NCI-H1436 (cell line): ENCODE measurements around the gene TMED6.
"Not testable (repeated sequence)": the region's sequence is repeated elsewhere in the genome, so short reads cannot be mapped to it uniquely, and the experiment has no call there.

Experiments used
- DNase-seq: peaks from one replicate; lab custom pipeline; 2025; lab: John Stamatoyannopoulos, UW

The TMED6 gene

DNA sequence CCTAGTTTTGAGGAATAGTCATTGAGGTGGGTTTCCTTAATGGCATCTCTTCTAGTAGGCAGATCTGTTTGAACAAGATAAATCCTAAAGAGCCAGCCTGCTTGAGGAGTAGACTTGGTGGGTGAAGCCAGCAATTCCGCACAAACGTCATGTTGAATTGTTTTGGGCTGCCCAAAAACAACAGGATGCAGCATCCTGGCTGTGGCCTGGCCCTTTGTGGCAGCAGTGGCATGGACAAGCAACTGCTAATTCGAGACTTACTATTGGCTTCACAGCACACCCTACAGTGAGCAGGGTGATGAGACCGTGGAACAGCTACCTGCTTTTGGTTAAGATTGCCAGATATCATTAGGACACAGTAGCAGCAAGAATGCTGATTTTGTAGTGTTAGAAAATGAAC lies 49.7 kb downstream of the TMED6 start:
- DNase-seq: no peak

DNA sequence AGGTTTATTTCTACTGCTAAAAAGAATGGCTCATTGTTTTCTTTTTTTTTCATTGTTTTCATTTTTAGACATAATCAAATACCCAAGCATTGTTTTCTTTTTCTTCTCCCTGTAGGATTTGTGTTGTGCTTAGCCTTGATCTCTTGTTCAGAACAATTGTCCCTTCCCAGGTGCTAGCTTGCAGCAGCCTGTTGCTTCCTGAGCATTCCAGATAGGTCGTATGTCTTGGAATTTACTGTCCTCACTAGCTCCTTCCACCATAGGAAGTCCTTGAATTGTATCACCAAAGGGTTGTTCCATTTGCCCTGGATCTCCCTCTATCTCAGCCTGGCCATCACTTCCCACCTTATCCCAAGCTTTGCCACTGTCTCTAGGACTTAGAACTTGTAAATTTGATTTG lies 50.4 kb downstream of the TMED6 start:
- no peak for DNase-seq

DNA sequence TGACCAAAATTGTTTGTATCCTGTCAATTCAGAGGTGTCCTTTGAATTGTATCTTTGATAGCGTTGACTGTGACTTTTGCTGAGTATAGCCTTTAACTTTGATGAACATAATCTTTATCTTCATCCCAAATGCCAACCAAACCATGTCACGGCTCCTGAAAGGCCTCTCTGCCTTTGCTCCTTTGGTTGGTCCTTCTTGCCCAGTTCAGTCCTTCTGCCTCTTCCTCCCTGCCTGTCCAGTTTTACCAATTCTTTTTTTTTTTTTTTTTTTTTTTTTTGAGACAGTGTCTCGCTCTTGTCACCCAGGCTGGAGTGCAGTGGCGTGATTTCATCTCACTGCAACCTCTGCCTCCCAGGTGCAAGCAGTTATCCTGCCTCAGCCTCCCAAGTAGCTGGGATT lies 53.3 kb downstream of the TMED6 start:
- no peak for DNase-seq

DNA sequence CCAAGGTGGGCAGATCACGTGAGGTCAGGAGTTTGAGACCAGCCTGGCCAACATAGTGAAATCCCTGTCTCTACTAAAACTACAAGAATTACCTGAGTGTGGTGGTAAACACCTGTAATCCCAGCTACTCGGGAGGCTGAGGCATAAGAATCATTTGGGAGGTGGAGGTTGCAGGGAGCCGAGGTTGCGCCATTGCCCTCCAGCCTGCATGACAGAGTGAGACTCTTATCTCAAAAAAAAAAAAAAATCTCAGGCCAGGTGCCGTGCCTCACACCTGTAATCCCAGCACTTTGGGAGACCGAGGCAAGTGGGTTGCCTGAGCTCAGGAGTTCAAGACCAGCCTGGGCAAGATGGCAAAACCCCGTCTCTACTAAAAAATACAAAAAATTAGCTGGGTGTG lies 54.8 kb downstream of the TMED6 start:
- DNase-seq: not testable (repeated sequence)

DNA sequence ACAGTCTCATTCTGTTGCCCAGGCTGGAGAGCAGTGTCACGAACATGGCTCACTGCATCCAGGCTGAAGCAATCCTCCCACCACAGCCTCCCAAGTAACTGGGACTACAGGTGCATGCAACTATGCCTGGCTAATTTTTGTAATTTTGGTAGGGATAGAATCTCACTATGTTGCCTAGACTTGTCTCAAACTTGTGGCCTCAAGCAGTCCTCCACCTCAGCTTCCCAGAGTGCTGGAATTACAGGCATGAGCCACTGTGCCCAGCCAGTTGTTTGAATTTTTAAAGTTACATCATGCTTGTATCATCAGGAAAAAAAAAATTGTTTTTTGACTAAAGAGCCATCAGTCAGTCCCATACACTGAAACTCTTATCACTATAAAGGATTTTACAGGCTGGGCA lies 57.5 kb downstream of the TMED6 start:
- DNase-seq: no peak

DNA sequence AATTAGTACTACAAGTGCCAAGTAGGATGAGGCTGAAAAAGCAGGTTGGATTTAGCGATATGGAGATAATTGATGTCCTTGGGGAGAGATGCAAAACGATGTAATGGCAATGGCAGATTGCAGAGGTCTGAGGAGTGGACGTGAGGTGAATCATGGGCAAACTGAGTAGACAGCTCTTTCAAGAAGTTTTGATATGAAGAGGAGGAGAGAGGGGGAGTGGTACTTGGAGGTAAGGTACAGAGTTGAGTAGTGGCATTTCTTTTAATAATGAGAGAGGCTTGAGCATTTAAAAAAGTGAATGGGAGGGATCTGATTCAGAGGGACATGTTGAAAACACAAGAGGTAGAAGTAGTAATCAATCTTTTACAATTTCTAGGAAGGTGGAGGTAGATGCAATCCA lies 58.2 kb downstream of the TMED6 start:
- DNase-seq: no peak
